CD14-positive monocyte (primary cell): ENCODE results near the gene CR2. TPM values are rescaled to one million over a fixed set of nuclear protein-coding genes. Genes with fewer than 3 reads are reported as not detected.
"Not testable (repeated sequence)": the region's sequence is repeated elsewhere in the genome, so short reads cannot be mapped to it uniquely, and the experiment has no call there.

Source experiments
- DNase-seq, 3 donors: peaks; one replicate each; pipeline ENCODE4 v3.0.0-alpha.2; 2011 to 2022
- H2AFZ ChIP-seq: 2 replicates; pipeline ENCODE4 v1.6.0; 2012; ENCODE audit warnings: mild to moderate bottlenecking, low read depth, low read length, inconsistent platforms; ENCODE audit not compliant: insufficient read depth, poor library complexity, severe bottlenecking
- H3K27ac ChIP-seq, 2 donors: 1 replicate in 1 of 2; 2 replicates in 1 of 2; pipeline ENCODE4 v1.5.1; 2012 to 2013; ENCODE audit warnings: low read length in 2 of 2, control low read depth in 1 of 2, inconsistent platforms in 1 of 2, low read depth in 1 of 2, mild to moderate bottlenecking in 1 of 2
- H3K27me3 ChIP-seq, 2 donors: one replicate each; pipeline versions ENCODE4 v1.6.0 to v1.6.1; 2011 to 2013; ENCODE audit warnings: low read length in 2 of 2; ENCODE audit not compliant: control insufficient read depth in 2 of 2, insufficient read depth in 2 of 2
- H3K36me3 ChIP-seq, 2 donors: replicated peaks in 1 of 2; 1 replicate in 1 of 2; 2 replicates in 1 of 2; pipeline versions ENCODE4 v1.5.1 to v1.6.1; 2012 to 2013; ENCODE audit warnings: low read length in 2 of 2, control low read depth in 1 of 2, inconsistent platforms in 1 of 2, mild to moderate bottlenecking in 1 of 2; ENCODE audit not compliant: insufficient read depth in 2 of 2, control insufficient read depth in 1 of 2
- H3K4me1 ChIP-seq, 2 donors: 1 replicate in 1 of 2; 2 replicates in 1 of 2; pipeline versions ENCODE4 v1.5.1 to v1.6.1; 2012 to 2013; ENCODE audit warnings: low read length in 2 of 2, control low read depth in 1 of 2, inconsistent platforms in 1 of 2, mild to moderate bottlenecking in 1 of 2, moderate library complexity in 1 of 2; ENCODE audit not compliant: insufficient read depth in 2 of 2, control insufficient read depth in 1 of 2
- H3K4me2 ChIP-seq: replicated peaks from 2 replicates; pipeline ENCODE3; 2012; ENCODE audit warnings: low read length, moderate library complexity, mild to moderate bottlenecking; ENCODE audit not compliant: poor library complexity, severe bottlenecking; ENCODE audit errors: extremely low read depth
- H3K4me3 ChIP-seq, 3 experiments: fragments of 200-600 bp in 1 of 3; sonication (generic) in 1 of 3; replicated peaks in 1 of 3; 1 replicate in 2 of 3; 2 replicates in 1 of 3; pipeline ENCODE4 v1.5.1; 2011 to 2013; ENCODE audit warnings: low read length in 3 of 3, mild to moderate bottlenecking in 3 of 3, control low read depth in 2 of 3, low read depth in 2 of 3, inconsistent platforms in 1 of 3, moderate library complexity in 1 of 3
- H3K79me2 ChIP-seq: 2 replicates; pipeline ENCODE4 v1.6.0; 2012; ENCODE audit warnings: mild to moderate bottlenecking, control low read depth, inconsistent platforms, low read length, moderate library complexity; ENCODE audit not compliant: insufficient read depth
- H3K9ac ChIP-seq: 2 replicates; pipeline ENCODE4 v1.6.0; 2017; ENCODE audit warnings: low read length, mild to moderate bottlenecking; ENCODE audit not compliant: insufficient read depth, poor library complexity, severe bottlenecking
- H3K9me3 ChIP-seq, 2 donors: replicated peaks in 1 of 2; 1 replicate in 1 of 2; 2 replicates in 1 of 2; pipeline versions ENCODE4 v1.5.1 to v1.6.1; 2012 to 2013; ENCODE audit warnings: low read length in 2 of 2, control low read depth in 1 of 2; ENCODE audit not compliant: control insufficient read depth in 1 of 2, insufficient read depth in 1 of 2
- H4K20me1 ChIP-seq: 2 replicates; pipeline ENCODE4 v1.6.0; 2012; ENCODE audit warnings: mild to moderate bottlenecking, low read length, control low read depth, moderate library complexity; ENCODE audit not compliant: insufficient read depth
- H3K27ac Mint-ChIP-seq, 7 donors: one replicate each; pipeline ENCODE4 v1.8.0; 2020; ENCODE audit warnings: mild to moderate bottlenecking in 7 of 7, mixed read lengths in 7 of 7, moderate library complexity in 6 of 7, inconsistent platforms in 2 of 7
- H3K27me3 Mint-ChIP-seq, 3 donors: one replicate each; pipeline ENCODE4 v1.8.0; 2021 to 2022; ENCODE audit warnings: low read depth in 3 of 3, mild to moderate bottlenecking in 3 of 3, mixed read lengths in 3 of 3, moderate library complexity in 3 of 3, inconsistent platforms in 1 of 3
- H3K36me3 Mint-ChIP-seq, 2 donors: one replicate each; pipeline ENCODE4 v1.8.0; 2020; ENCODE audit warnings: mixed read lengths in 2 of 2, inconsistent platforms in 1 of 2, mild to moderate bottlenecking in 1 of 2
- H3K4me1 Mint-ChIP-seq: one replicate; pipeline ENCODE4 v1.8.0; 2020; ENCODE audit warnings: mild to moderate bottlenecking, mixed read lengths
- H3K4me3 Mint-ChIP-seq, 2 donors: one replicate each; pipeline ENCODE4 v1.8.0; 2020; ENCODE audit warnings: mild to moderate bottlenecking in 2 of 2, mixed read lengths in 2 of 2, moderate library complexity in 1 of 2
- H3K9me3 Mint-ChIP-seq, 7 donors: one replicate each; pipeline ENCODE4 v1.8.0; 2020 to 2022; ENCODE audit warnings: mixed read lengths in 7 of 7, mild to moderate bottlenecking in 6 of 7, moderate library complexity in 6 of 7, inconsistent platforms in 2 of 7
- WGBS: methylation state at CpG from one replicate; pipeline ENCODE4 v1.1.5; 2013; ENCODE audit warnings: missing lambda C conversion rate; ENCODE audit not compliant: insufficient coverage; 5-methylcytosine and 5-hydroxymethylcytosine counted together
- intact Hi-C, 2 donors: fragments of 100-400 bp; cut with micrococcal nuclease; formaldehyde crosslinking; loops; one replicate each; pipeline versions ENCODE4 v1.15.0 to v1.15.1; 2023
- polyA plus RNA-seq, 3 donors: library from polyadenylated mRNA; depleted of rRNA in 1 of 3; unstranded in 2 of 3; stranded (reverse) in 1 of 3; fragments of 300-500 nt in 2 of 3; fragments of >200 nt in 1 of 3; fragmentation: Illumina TruSeq in 2 of 3; gene quantifications; 1 replicate in 2 of 3; 2 replicates in 1 of 3; pipeline ENCODE4 v1.2.3, GENCODE V29; 2012 to 2021

Gene CR2
- polyA plus RNA-seq, 3 donors = 0.05 to 0.28 (median 0.08) TPM

GRCh38 chr1:207528401-207528800 lies 74.3 kb downstream of the CR2 start:
- peaks cover 20 to 22% of the 10 kb centered on the region in 2 donors for H3K36me3 Mint-ChIP-seq
- intact Hi-C loops, H3K9ac ChIP-seq, H3K4me1 Mint-ChIP-seq, H3K9me3 Mint-ChIP-seq, H3K27me3 ChIP-seq, DNase-seq, H3K9me3 ChIP-seq, H3K79me2 ChIP-seq, H3K27ac Mint-ChIP-seq, H3K27me3 Mint-ChIP-seq, H3K4me1 ChIP-seq, H3K4me2 ChIP-seq, H3K27ac ChIP-seq, H3K4me3 ChIP-seq, H3K4me3 Mint-ChIP-seq, H4K20me1 ChIP-seq, H2AFZ ChIP-seq: not testable (repeated sequence)
- no CpG with 5 or more reads among the region's 1 CpG for WGBS
- H3K36me3 ChIP-seq = peaks cover 0 to 14% of the 10 kb centered on the region in 2 donors

GRCh38 chr1:207536263-207536662 lies 82.1 kb downstream of the CR2 start:
- H3K9me3 Mint-ChIP-seq, H3K79me2 ChIP-seq, H3K4me3 Mint-ChIP-seq, H3K27me3 Mint-ChIP-seq, DNase-seq, H3K4me3 ChIP-seq, H2AFZ ChIP-seq, H3K27me3 ChIP-seq, H3K27ac ChIP-seq, H3K4me2 ChIP-seq, H3K4me1 ChIP-seq, H3K36me3 ChIP-seq, intact Hi-C loops, H3K9ac ChIP-seq, H3K9me3 ChIP-seq, H3K4me1 Mint-ChIP-seq, H3K27ac Mint-ChIP-seq, H4K20me1 ChIP-seq, H3K36me3 Mint-ChIP-seq: not testable (repeated sequence)
- WGBS = no CpG with 5 or more reads among the region's 5 CpGs

Other genes starting within 250 kb of the CR2 start
- 100 to 1,000 TPM; 171 to 221 (median 182) TPM for gene CD55, start 132.7 kb upstream of the CR2 start, polyA plus RNA-seq
- 10 to 100 TPM; 11.3 to 30.8 (median 26.5) TPM for gene CR1, start 41.8 kb downstream of the CR2 start, polyA plus RNA-seq
- gene CR1L, start 190.8 kb downstream of the CR2 start, polyA plus RNA-seq = under 1 TPM in 1 of 3 donors, not detected in 2; 0.49 TPM